Measurements from ENCODE around the gene SNX20.

The SNX20 gene

DNA sequence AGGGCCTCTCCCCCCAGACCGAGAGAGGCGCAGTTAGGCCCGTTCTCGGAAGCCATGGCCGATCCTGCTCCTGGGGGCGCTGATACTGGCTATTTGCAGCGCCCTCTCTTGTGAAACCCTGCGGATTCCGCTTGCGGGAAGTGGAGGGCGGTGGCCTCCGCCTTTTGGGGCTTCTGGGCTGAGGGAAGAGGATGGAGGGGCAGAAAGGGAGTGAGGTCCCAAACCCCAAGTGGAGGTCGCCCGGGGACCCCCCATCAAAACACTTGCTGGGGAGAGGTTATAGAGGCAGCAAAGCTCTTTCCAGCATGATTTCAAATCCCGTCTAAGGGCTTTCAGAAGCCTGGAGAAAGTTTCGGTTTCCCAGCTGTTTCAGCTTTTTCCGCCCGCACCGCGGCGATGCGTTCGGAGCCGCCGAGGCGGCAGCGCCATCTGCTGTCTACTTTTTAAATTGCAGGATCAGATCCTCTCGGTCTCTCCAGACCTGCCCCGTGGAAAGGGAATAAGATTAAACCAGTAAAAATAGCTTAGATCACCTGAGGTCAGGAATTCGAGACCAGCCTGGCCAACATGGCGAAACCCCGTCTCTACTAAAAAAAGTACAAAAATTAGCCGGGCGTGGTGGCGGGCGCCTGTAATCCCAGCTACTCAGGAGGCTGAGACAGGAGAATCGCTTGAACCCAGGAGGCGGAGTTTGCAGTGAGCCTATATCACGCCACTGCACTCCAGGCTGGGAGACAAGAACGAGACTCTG, 15.8 kb downstream of the SNX20 start:
- DNase-seq (ENCODE audit: low read depth, low spot score) = no peak
- no peak overlapping the region for H3K27ac ChIP-seq

- H3K27ac ChIP-seq = no peak overlapping the region
- DNase-seq (ENCODE audit: low read depth, low spot score) = no peak
These were observed 16.8 kb downstream of the SNX20 start for GRCh38 chr16:50664270-50664669.

DNA sequence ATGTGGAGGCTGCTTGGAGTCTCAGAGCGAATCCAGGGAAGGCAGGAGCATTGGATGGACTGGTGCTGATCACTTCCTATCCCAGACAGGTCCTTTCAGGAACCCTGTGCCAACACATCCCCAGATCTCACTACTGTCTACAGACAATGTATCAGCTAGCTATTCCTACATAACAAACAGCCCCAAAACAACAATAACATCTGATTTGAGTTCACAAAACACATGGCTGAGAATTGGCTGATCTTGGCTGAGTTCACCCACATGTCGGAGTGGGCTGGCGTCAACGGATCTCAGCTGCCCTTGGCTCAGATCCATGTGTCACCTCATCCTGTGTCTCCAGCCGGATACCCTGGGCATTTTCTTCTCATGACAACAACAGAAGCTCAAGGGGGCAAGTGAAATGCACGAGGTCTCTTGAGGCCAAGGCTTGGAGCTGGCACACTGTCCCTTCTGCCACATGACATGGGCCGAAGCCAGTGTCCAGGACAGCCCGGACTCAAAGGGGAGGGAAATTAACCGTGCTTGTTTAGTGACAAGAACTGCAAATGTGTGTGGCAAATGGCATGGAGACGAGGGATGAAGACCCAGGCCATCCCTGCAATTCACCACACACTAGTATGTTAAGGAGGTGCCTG, 18.7 kb downstream of the SNX20 start:
- DNase-seq (ENCODE audit: low read depth, low spot score) = no peak
- no peak overlapping the region for H3K27ac ChIP-seq

- no peak for DNase-seq (ENCODE audit: low read depth, low spot score)
- H3K27ac ChIP-seq = no peak overlapping the region
These were observed 21.3 kb downstream of the SNX20 start for GRCh38 chr16:50659806-50660205.

- DNase-seq (ENCODE audit: low read depth, low spot score) = no peak
These were observed 23.9 kb downstream of the SNX20 start for GRCh38 chr16:50657241-50657640.

GRCh38 chr16:50655558-50656055, 25.5 kb downstream of the SNX20 start:
- no peak for DNase-seq (ENCODE audit: low read depth, low spot score)
- no peak overlapping the region for H3K27ac ChIP-seq

More at GRCh38 chr16:50657241-50657640, 23.9 kb downstream of the SNX20 start:
- H3K27ac ChIP-seq = no peak overlapping the region

- no peak overlapping the region for H3K27ac ChIP-seq
- no peak for DNase-seq (ENCODE audit: low read depth, low spot score)
These were observed 27.2 kb downstream of the SNX20 start for GRCh38 chr16:50653633-50654519.

DNA sequence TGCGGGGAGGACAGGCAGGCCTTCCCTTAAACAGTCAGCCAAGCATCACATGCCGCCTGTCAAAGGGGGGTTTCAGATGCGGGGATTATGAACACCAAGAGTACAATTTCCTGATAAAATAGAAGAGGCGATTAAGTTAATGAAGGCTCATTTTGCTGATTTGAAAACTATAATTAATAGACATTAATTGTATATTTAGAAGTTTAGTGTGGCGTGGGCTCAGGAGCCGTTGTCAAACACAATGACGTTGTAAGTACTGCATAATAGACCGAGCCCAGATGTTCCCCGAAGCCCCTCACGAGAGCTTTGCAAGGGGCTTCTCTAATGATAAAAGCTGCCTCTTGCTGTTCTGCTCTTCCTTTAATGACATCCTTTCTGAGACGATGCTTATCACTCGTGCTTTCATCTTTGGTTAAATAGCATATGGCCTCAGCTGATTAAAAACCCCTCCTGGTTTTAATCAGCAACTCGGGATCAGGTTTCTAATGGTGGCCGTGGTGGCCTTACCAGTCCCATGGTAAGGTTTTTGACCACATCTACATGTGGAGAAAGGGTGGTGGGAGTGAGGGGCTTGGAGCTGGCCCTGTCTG, 28.2 kb downstream of the SNX20 start:
- H3K27ac ChIP-seq = no peak overlapping the region
- no peak for DNase-seq (ENCODE audit: low read depth, low spot score)

DNA sequence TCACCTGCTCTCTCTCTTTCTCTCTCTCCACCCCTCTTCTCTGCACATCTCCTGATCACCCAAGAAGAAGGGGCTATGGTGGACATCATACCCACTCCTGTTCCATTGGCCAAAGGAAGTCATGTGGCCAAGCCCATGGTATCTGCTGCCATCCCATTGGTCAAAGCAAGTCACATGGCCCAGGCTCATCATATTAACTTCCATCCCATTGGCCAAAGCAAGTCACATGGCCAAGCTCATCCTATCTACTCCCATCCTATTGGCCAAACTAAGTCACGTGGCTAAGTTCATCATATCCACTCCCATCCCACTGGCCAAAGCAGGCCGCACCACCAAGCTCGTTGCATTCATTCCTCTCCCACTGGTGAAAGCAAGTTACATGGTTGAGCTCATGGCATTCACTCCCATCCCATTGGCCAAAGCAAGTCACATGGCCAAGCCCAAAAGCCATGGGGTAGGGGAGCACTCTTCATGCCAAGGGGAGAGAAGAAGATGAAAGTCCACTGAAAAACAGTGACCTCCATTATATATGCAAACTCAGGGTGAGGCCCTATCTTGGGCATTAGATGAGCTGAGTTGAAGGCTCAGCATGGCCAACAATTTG, 29.2 kb downstream of the SNX20 start:
- no peak for DNase-seq (ENCODE audit: low read depth, low spot score)
- H3K27ac ChIP-seq = no peak overlapping the region

DNA sequence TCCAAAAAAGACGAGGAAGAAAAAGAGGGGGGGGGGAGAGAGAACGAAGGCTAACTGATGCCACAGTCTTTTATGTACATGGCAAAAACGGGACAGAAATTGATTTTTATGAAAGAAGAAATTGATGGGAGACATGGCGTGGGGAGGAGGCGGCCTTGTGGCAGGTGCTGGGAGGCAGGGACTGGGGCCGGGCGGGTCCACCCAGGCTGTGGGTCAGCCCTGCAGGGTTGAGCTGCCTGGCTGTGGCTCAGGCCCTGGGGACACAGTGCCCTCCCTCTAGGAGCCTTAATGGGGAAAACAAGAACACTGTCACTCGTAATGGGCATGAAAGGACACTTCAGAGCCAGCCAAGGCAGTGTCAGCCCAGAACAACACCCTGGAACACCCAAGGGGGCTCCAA, 34.8 kb downstream of the SNX20 start:
- DNase-seq (ENCODE audit: low read depth, low spot score) = no peak
- H3K27ac ChIP-seq = no peak overlapping the region

DNA sequence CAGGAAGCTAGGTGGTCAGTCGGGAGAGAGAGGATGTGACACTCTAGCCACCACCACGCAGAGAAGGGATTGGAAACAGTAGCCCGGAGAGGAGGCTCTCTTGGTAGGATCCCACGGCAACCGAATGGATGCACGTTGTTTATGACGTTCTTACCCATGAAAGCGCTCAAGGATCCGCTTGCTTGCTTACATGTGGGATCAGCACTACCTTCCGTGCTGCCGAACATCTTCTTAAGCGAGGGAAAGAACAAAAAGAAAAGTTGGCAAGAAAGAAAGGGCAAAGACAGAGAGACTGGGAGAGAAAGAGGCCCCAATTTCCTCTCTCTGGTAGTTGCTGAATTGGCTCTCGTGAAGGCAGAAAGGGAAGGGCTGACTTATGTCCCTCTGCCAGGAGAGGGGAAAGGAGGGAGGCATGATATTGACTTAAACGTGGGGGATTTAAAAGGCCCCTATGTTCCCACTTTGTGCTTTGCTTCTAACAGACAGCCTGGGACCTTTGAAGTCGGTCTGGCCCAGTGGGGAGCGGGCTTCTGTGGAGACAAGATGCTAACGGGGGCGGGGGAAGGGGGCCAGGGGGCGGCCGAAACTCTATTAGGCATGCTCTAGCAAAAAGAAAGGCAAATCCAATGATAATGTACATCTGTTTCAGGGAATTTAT, 35.4 kb downstream of the SNX20 start:
- DNase-seq (ENCODE audit: low read depth, low spot score) = no peak
- no peak overlapping the region for H3K27ac ChIP-seq

GRCh38 chr16:50644729-50645128, 36.4 kb downstream of the SNX20 start:
- H3K27ac ChIP-seq = no peak overlapping the region
- no peak for DNase-seq (ENCODE audit: low read depth, low spot score)

DNA sequence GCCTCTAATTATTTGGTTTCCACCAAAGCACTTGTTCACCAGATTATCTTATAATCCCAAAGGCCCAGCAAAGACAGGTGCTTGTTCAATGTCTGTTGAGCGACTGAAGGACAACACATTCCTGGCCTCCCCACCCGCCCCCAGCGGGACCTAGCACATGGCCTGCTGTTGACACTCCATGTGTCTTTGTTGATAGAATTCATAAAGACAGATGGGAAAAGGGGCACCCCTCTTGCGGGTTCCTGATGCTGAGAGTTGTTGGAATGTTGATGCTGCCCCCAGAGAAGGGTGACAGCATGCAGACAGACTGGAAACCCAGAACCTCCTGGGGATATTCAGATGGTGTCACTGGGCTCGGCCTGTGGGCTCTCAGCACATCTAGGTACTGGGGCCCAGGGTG, 36.9 kb downstream of the SNX20 start:
- no peak overlapping the region for H3K27ac ChIP-seq
- DNase-seq (ENCODE audit: low read depth, low spot score) = no peak

GRCh38 chr16:50643192-50643591, 37.9 kb downstream of the SNX20 start:
- H3K27ac ChIP-seq = no peak overlapping the region
- DNase-seq (ENCODE audit: low read depth, low spot score) = no peak

DNA sequence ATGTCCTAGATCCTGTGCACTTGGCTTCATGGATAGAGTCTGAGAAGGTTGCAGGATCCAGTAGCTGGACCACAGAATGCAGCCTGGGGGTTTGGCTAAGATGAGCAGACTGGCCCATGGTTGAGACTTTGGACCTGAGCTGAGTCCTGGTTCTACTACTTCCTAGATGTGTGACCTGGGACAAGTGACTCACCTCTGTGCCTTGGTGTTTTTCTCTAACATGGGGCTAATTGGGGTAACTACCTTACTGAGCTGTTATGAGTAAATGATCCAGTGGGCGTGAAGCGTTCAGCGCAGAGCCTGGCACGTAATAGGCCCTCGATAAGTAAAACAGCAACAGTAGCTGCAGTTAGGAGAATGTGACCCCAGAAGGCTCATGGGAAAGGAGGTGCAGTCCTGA, 38.8 kb downstream of the SNX20 start:
- DNase-seq (ENCODE audit: low read depth, low spot score) = no peak
- no peak overlapping the region for H3K27ac ChIP-seq

DNA sequence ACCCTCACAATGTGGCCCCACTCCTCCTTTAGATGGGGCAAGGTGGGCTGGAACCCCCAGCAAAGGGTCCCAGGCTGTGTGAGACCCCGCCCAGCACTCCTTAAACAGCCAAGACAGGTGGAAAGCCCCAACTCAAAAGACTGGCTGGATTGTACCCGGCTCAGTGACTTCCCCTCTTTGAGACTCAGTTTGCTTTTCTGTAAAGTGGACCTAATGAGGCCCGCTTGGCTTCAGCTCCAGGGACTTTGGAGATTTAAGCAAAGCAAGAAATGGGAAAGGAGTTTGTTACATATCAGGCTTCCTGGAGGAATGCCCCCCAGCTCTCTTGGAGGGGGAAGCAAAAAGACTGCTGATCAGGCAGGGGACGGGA, 39.3 kb downstream of the SNX20 start:
- H3K27ac ChIP-seq = no peak overlapping the region
- no peak for DNase-seq (ENCODE audit: low read depth, low spot score)

- H3K27ac ChIP-seq = no peak overlapping the region
These were observed 39.9 kb downstream of the SNX20 start for GRCh38 chr16:50640919-50641817.

DNA sequence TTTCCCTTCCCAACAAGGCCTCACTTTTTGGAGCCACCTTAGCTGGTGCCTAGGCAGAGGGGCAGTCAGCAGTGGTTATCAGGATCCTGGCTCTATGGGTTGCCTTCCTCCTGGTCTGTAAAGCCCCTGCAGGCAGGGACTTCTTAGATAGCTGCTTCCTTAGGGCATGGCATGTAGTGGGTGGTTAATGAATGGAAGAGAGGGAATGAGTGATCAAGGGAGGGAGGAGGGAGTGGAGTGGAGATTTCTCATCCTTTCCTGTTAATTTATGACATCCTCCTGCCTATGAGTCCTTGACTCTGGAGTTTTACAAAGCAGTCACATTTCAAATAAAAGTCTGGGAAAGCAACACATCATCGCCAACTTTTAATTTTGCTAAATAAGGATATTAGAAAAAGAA, 40.7 kb downstream of the SNX20 start:
- no peak overlapping the region for H3K27ac ChIP-seq
- DNase-seq (ENCODE audit: low read depth, low spot score) = no peak

More at GRCh38 chr16:50640919-50641817, 39.9 kb downstream of the SNX20 start:
- no peak for DNase-seq (ENCODE audit: low read depth, low spot score)

Data from epithelial cell of prostate (primary cell).